IMR-90 (cell line): Measurements from ENCODE around the gene PCSK5. TPM values are rescaled to one million over a fixed set of nuclear protein-coding genes. Genes with fewer than 3 reads are reported as not detected.

Source experiments
- ATAC-seq: fragments of 200-7000 bp; cut with Tn5 transposase; 2 replicates; pipeline ENCODE4 v1.9.1; 2020; ENCODE audit warnings: low read depth, mild to moderate bottlenecking, moderate library complexity
- BruUV-seq: library from RNA; stranded (reverse); fragments of 400-500 nt; replicated peaks from 2 replicates; lab custom pipeline; 2021; lab: Mats Ljungman, UMichigan
- CTCF ChIA-PET: fragments of 300-600 bp; formaldehyde crosslinking; extraction: SDS; loops from one replicate; lab custom pipeline; 2021; ENCODE audit warnings: antibody characterized with exemption; lab: Yijun Ruan, JAX
- POLR2A ChIA-PET: fragments of 300-600 bp; sonication (Branson Sonifier 250); formaldehyde crosslinking; loops from one replicate; lab custom pipeline; 2022; ENCODE audit warnings: antibody characterized with exemption; ENCODE audit not compliant: unreplicated experiment; lab: Charles Lee
- DNase-seq: peaks from one replicate; pipeline ENCODE4 v3.0.0; 2013
- H2AFZ ChIP-seq: replicated peaks from 2 replicates; pipeline ENCODE3; 2013; ENCODE audit warnings: low read length, mild to moderate bottlenecking; ENCODE audit not compliant: poor library complexity
- H2AK5ac ChIP-seq: 2 replicates; pipeline ENCODE4 v1.6.1; 2013; ENCODE audit warnings: low read depth, low read length, inconsistent platforms
- H2AK9ac ChIP-seq: replicated peaks from 2 replicates; pipeline ENCODE3; 2013; ENCODE audit warnings: mild to moderate bottlenecking, low read depth, low read length, moderate library complexity; ENCODE audit not compliant: poor library complexity
- H2BK120ac ChIP-seq: 2 replicates; pipeline ENCODE4 v1.6.1; 2013; ENCODE audit warnings: low read depth, low read length, inconsistent platforms
- H2BK15ac ChIP-seq: 3 replicates; pipeline ENCODE4 v1.6.1; 2013; ENCODE audit warnings: low read depth, low read length, inconsistent platforms
- H2BK20ac ChIP-seq: 2 replicates; pipeline ENCODE4 v1.6.1; 2013; ENCODE audit warnings: low read depth, mild to moderate bottlenecking, inconsistent platforms, low read length, moderate library complexity
- H2BK5ac ChIP-seq: 2 replicates; pipeline ENCODE4 v1.6.1; 2013; ENCODE audit warnings: mild to moderate bottlenecking, low read depth, low read length, inconsistent platforms; ENCODE audit not compliant: poor library complexity, severe bottlenecking
- H3K14ac ChIP-seq: replicated peaks from 2 replicates; pipeline ENCODE4 v1.6.1; 2013; ENCODE audit warnings: low read depth, low read length, inconsistent platforms
- H3K18ac ChIP-seq: 2 replicates; pipeline ENCODE4 v1.6.1; 2013; ENCODE audit warnings: low read depth, low read length, control low read depth
- H3K23ac ChIP-seq: 2 replicates; pipeline ENCODE4 v1.6.1; 2013; ENCODE audit warnings: low read depth, low read length, inconsistent platforms
- H3K27ac ChIP-seq: 2 replicates; pipeline ENCODE4 v1.5.1; 2013; ENCODE audit warnings: mild to moderate bottlenecking, control low read depth, low read length; ENCODE audit not compliant: insufficient read depth
- H3K27me3 ChIP-seq: 2 replicates; pipeline ENCODE4 v1.6.1; 2013; ENCODE audit warnings: low read length; ENCODE audit not compliant: control insufficient read depth, insufficient read depth
- H3K36me3 ChIP-seq: 2 replicates; pipeline ENCODE4 v1.6.1; 2013; ENCODE audit warnings: low read length, mixed read lengths; ENCODE audit not compliant: control insufficient read depth, insufficient read depth
- H3K4ac ChIP-seq: 2 replicates; pipeline ENCODE4 v1.6.1; 2013; ENCODE audit warnings: low read depth, low read length, inconsistent platforms
- H3K4me1 ChIP-seq: 2 replicates; pipeline ENCODE4 v1.6.1; 2013; ENCODE audit warnings: low read length, mixed read lengths; ENCODE audit not compliant: control insufficient read depth, insufficient read depth
- H3K4me2 ChIP-seq: 2 replicates; pipeline ENCODE4 v1.6.1; 2013; ENCODE audit warnings: low read depth, mild to moderate bottlenecking, control low read depth, low read length, moderate library complexity
- H3K4me3 ChIP-seq: 2 replicates; pipeline ENCODE4 v1.5.1; 2013; ENCODE audit warnings: low read depth, mild to moderate bottlenecking, control low read depth, low read length, moderate library complexity; ENCODE audit not compliant: insufficient read depth
- H3K56ac ChIP-seq: 2 replicates; pipeline ENCODE4 v1.6.1; 2013; ENCODE audit warnings: low read length, inconsistent platforms; ENCODE audit not compliant: insufficient read depth; ENCODE audit errors: extremely low read depth
- H3K79me1 ChIP-seq, 2 experiments: 2 replicates each; pipeline ENCODE4 v1.6.1; 2013; ENCODE audit warnings: low read length in 2 of 2, inconsistent platforms in 1 of 2, low read depth in 1 of 2
- H3K9ac ChIP-seq: 2 replicates; pipeline ENCODE4 v1.6.1; 2013; ENCODE audit warnings: low read depth, low read length, control low read depth
- H3K9me1 ChIP-seq: 2 replicates; pipeline ENCODE4 v1.6.1; 2013; ENCODE audit warnings: low read length, inconsistent platforms; ENCODE audit not compliant: insufficient read depth
- H3K9me3 ChIP-seq: 2 replicates; pipeline ENCODE4 v1.6.1; 2013; ENCODE audit warnings: low read length; ENCODE audit not compliant: control insufficient read depth, insufficient read depth
- H4K20me1 ChIP-seq: 2 replicates; pipeline ENCODE4 v1.6.1; 2013; ENCODE audit warnings: low read length, inconsistent platforms; ENCODE audit not compliant: insufficient read depth
- H4K5ac ChIP-seq: 2 replicates; pipeline ENCODE4 v1.6.1; 2013; ENCODE audit warnings: mild to moderate bottlenecking, low read depth, low read length, control low read depth
- H4K8ac ChIP-seq, 2 experiments: 2 replicates each; pipeline ENCODE4 v1.6.1; 2013; ENCODE audit warnings: low read depth in 2 of 2, low read length in 2 of 2, control low read depth in 1 of 2, inconsistent platforms in 1 of 2
- H4K91ac ChIP-seq: 2 replicates; pipeline ENCODE4 v1.6.1; 2013; ENCODE audit warnings: low read depth, low read length, inconsistent platforms; ENCODE audit not compliant: insufficient read depth
- BHLHE40 ChIP-seq: fragments of 150-350 bp; IDR thresholded peaks from 2 replicates; pipeline ENCODE4 v1.6.1; 2016; ENCODE audit warnings: mild to moderate bottlenecking, low read depth, low read length
- CEBPB ChIP-seq: IDR thresholded peaks from 2 replicates; pipeline ENCODE4 v1.6.1; 2012; ENCODE audit warnings: low read depth, low read length, improper control_type of control experiment
- CHD1 ChIP-seq: IDR thresholded peaks from 2 replicates; pipeline ENCODE4 v1.6.1; 2012; ENCODE audit warnings: low read depth, low read length, improper control_type of control experiment
- FOS ChIP-seq: fragments of 150-350 bp; IDR thresholded peaks from 2 replicates; pipeline ENCODE4 v1.6.1; 2016; ENCODE audit warnings: low read depth, low read length
- MAFK ChIP-seq: IDR thresholded peaks from 2 replicates; pipeline ENCODE4 v1.6.1; 2012; ENCODE audit warnings: low read depth, low read length, improper control_type of control experiment
- MXI1 ChIP-seq: IDR thresholded peaks from 2 replicates; pipeline ENCODE4 v1.6.1; 2012; ENCODE audit warnings: low read depth, mild to moderate bottlenecking, low read length, moderate library complexity, borderline replicate concordance
- SMC3 ChIP-seq: fragments of 150-350 bp; IDR thresholded peaks from 2 replicates; pipeline ENCODE4 v1.6.1; 2016; ENCODE audit warnings: low read depth, mild to moderate bottlenecking, antibody characterized with exemption, low read length, moderate library complexity
- WGBS, 2 experiments: methylation state at CpG; one replicate each; pipeline versions ENCODE4 v1.1.5 to v1.1.7; 2013; ENCODE audit warnings: missing lambda C conversion rate in 2 of 2; ENCODE audit not compliant: insufficient read length in 1 of 2; ENCODE audit errors: extremely low coverage in 2 of 2; 5-methylcytosine and 5-hydroxymethylcytosine counted together
- dilution Hi-C: fragments of 300-500 bp; cut with HindIII; formaldehyde crosslinking; loops from one replicate; pipeline ENCODE4 v1.14.3; 2018; ENCODE audit warnings: low sequenced_read_pairs; ENCODE audit not compliant: unreplicated experiment
- in situ Hi-C: fragments of 300-500 bp; cut with MboI; formaldehyde crosslinking; loops from 3 replicates; pipeline ENCODE4 v1.14.3; 2019; ENCODE audit warnings: low sequenced_read_pairs, inconsistent platforms, mixed read lengths
- intact Hi-C: fragments of 100-400 bp; cut with micrococcal nuclease; formaldehyde crosslinking; loops from 2 replicates; pipeline ENCODE4 v1.10.0; 2022
- polyA plus RNA-seq, 3 experiments: library from polyadenylated mRNA; depleted of rRNA; stranded (reverse); fragments of >200 nt; gene quantifications; 2 replicates each; pipeline ENCODE4 v1.2.3, GENCODE V29; 2012; ENCODE audit warnings: low replicate concordance in 1 of 3
- total RNA-seq: library from RNA; depleted of rRNA; stranded (reverse); fragments of >200 nt; gene quantifications from 2 replicates; pipeline ENCODE4 v1.2.3, GENCODE V29; 2012
- TF ChIP-seq, protein P1 (sequence below): fragments of 150-350 bp; IDR thresholded peaks from 2 replicates; pipeline ENCODE4 v1.6.1; 2016; ENCODE audit warnings: low read depth, mild to moderate bottlenecking, low read length, moderate library complexity, borderline replicate concordance
- TF ChIP-seq, protein P2 (sequence below): fragments of 150-350 bp; IDR thresholded peaks from 2 replicates; pipeline ENCODE4 v1.6.1; 2017; ENCODE audit warnings: mild to moderate bottlenecking, antibody characterized with exemption, low read length, low read depth

The PCSK5 gene
- total and polyA plus RNA-seq, 2 of the 4 experiments (the other 2 are of a cell fraction), result 1.5 to 3.0 TPM

DNA sequence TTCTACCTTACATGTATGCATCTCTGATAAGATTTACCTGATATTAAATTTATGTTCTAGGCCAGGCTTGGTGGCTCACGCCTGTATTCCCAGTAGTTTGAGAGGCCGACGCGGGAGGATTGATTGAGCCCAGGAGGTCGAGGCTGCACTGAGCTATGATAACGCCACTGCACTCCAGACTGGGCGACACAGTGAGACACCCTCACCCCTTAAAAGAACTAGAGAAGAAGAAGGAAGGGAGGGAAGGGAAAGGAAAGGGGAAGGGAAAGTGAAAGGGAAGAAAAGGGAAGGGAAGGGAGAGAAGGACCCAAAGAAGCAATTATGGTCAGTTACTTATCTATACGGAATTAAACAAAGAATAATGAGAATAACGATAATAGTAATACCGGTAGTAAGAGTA is 504.9 kb downstream of the PCSK5 start:
- H3K18ac ChIP-seq, result no peak overlapping the region
- H3K36me3 ChIP-seq, result no peaks in the 10 kb centered on the region; the same call in 1 of the 2 replicates
- peak overlapping the region; percentile 69; the same call in 1 of the 2 replicates for H2AK5ac ChIP-seq
- peak overlapping the region; percentile 17; the same call in 1 of the 2 replicates for H3K4me2 ChIP-seq
- H4K91ac ChIP-seq, result peak overlapping the region; percentile 15; the same call in 1 of the 2 replicates
- DNase-seq (no peak), ATAC-seq (no peak)
- H2BK5ac ChIP-seq, result no peak overlapping the region
- in situ Hi-C loops, result no loop called here
- no CpG with 5 or more reads among the region's 10 CpGs for WGBS, 2 experiments
- H3K23ac ChIP-seq, result no peak overlapping the region
- H3K9me3 ChIP-seq, result no peaks in the 10 kb centered on the region
- H3K4me1 ChIP-seq, result peaks cover 2% of the 10 kb centered on the region
- peak overlapping the region; percentile 53 for H2AK9ac ChIP-seq
- dilution Hi-C loops, result no loop called here
- H2BK15ac ChIP-seq, result no peak overlapping the region
- peak overlapping the region; percentile 33; the same call in 1 of the 2 replicates for H3K9ac ChIP-seq
- POLR2A ChIA-PET, result no interaction called here
- no peak overlapping the region for H3K14ac ChIP-seq
- H3K79me1 ChIP-seq, result peaks cover 11 to 26% of the 10 kb centered on the region in 2 experiments
- no peak overlapping the region for H2BK120ac ChIP-seq
- H3K4ac ChIP-seq, result no peak overlapping the region
- H3K27me3 ChIP-seq, result no peaks in the 10 kb centered on the region
- no peak overlapping the region for H3K4me3 ChIP-seq
- intact Hi-C loops, result loop anchor here (2.0 kb wide), 2 partner anchors 263 to 309 kb away; no protein-coding TSS in a partner anchor
- H2AFZ ChIP-seq, result peak overlapping the region; percentile 80
- H2BK20ac ChIP-seq, result no peak overlapping the region
- BruUV-seq, result no TSS peak
- H4K5ac ChIP-seq, result peak overlapping the region; percentile 59
- no peak overlapping the region for H3K56ac ChIP-seq
- peak overlapping the region; percentile 23; the same call in 1 of the 2 replicates for H3K27ac ChIP-seq
- CTCF ChIA-PET, result interaction anchor here (2.7 kb wide), 1 partner anchor 11 kb away, joined by 12 read pairs; no protein-coding TSS in a partner anchor
- no peaks in the 10 kb centered on the region for H4K20me1 ChIP-seq
- H3K9me1 ChIP-seq, result peaks cover 3% of the 10 kb centered on the region; the same call in 1 of the 2 replicates
- TF ChIP-seq SMC3 (no peak), MXI1 (no peak), BHLHE40 (no peak), CHD1 (no peak), FOS (no peak), CEBPB (no peak), MAFK (no peak)
- TF ChIP-seq, protein P1, sequence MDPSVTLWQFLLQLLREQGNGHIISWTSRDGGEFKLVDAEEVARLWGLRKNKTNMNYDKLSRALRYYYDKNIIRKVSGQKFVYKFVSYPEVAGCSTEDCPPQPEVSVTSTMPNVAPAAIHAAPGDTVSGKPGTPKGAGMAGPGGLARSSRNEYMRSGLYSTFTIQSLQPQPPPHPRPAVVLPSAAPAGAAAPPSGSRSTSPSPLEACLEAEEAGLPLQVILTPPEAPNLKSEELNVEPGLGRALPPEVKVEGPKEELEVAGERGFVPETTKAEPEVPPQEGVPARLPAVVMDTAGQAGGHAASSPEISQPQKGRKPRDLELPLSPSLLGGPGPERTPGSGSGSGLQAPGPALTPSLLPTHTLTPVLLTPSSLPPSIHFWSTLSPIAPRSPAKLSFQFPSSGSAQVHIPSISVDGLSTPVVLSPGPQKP, result no peak
- TF ChIP-seq, protein P2, sequence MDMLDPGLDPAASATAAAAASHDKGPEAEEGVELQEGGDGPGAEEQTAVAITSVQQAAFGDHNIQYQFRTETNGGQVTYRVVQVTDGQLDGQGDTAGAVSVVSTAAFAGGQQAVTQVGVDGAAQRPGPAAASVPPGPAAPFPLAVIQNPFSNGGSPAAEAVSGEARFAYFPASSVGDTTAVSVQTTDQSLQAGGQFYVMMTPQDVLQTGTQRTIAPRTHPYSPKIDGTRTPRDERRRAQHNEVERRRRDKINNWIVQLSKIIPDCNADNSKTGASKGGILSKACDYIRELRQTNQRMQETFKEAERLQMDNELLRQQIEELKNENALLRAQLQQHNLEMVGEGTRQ, result no peak
- peak overlapping the region; percentile 75 to 87 for H4K8ac ChIP-seq
